Occipital lobe (tissue), 2 donors: ENCODE measurements around the gene PLEKHA7. TPM values are rescaled to one million over a fixed set of nuclear protein-coding genes. Genes with fewer than 3 reads are reported as not detected.
"Not testable (repeated sequence)": the region's sequence is repeated elsewhere in the genome, so short reads cannot be mapped to it uniquely, and the experiment has no call there.

Experiments used
- DNase-seq: peaks from one replicate; lab custom pipeline; 2025; lab: John Stamatoyannopoulos, UW
- total RNA-seq: library from RNA; depleted of rRNA; stranded (reverse); fragments of >200 nt; gene quantifications from one replicate; pipeline ENCODE4 v1.2.3, GENCODE V29; 2014

Gene PLEKHA7
- total RNA-seq, 1 donor from 2014 or later, result 5.5 TPM

- no peak for DNase-seq
Observed at GRCh38 chr11:16911186-16911585, 103.0 kb downstream of the PLEKHA7 start.

- no peak for DNase-seq
Observed at GRCh38 chr11:16909359-16910035, 104.7 kb downstream of the PLEKHA7 start.

GRCh38 chr11:16905375-16905774 lies 108.8 kb downstream of the PLEKHA7 start:
- DNase-seq, result no peak

- DNase-seq, result not testable (repeated sequence)
Observed at GRCh38 chr11:16904761-16905160, 109.5 kb downstream of the PLEKHA7 start.

- no peak for DNase-seq
Observed at GRCh38 chr11:16902781-16903378, 111.3 kb downstream of the PLEKHA7 start.

GRCh38 chr11:16902182-16902581 lies 112.0 kb downstream of the PLEKHA7 start:
- DNase-seq, result no peak

GRCh38 chr11:16900491-16900890 lies 113.7 kb downstream of the PLEKHA7 start:
- DNase-seq, result no peak

GRCh38 chr11:16899708-16900303 lies 114.4 kb downstream of the PLEKHA7 start:
- DNase-seq, result no peak

- no peak for DNase-seq
Observed at GRCh38 chr11:16898274-16898985, 115.8 kb downstream of the PLEKHA7 start.

GRCh38 chr11:16897470-16898061 lies 116.6 kb downstream of the PLEKHA7 start:
- no peak for DNase-seq

GRCh38 chr11:16896729-16897469 lies 117.3 kb downstream of the PLEKHA7 start:
- no peak for DNase-seq

- DNase-seq, result no peak
Observed at GRCh38 chr11:16895306-16895705, 118.9 kb downstream of the PLEKHA7 start.

- no peak for DNase-seq
Observed at GRCh38 chr11:16893456-16894066, 120.7 kb downstream of the PLEKHA7 start.

GRCh38 chr11:16891964-16892363 lies 122.2 kb downstream of the PLEKHA7 start:
- no peak for DNase-seq

GRCh38 chr11:16891165-16891564 lies 123.0 kb downstream of the PLEKHA7 start:
- DNase-seq, result no peak

GRCh38 chr11:16890442-16890841 lies 123.8 kb downstream of the PLEKHA7 start:
- DNase-seq, result no peak

GRCh38 chr11:16889905-16890304 lies 124.3 kb downstream of the PLEKHA7 start:
- DNase-seq, result no peak

- not testable (repeated sequence) for DNase-seq
Observed at GRCh38 chr11:16889010-16889409, 125.2 kb downstream of the PLEKHA7 start.

- not testable (repeated sequence) for DNase-seq
Observed at GRCh38 chr11:16887887-16888286, 126.3 kb downstream of the PLEKHA7 start.

- DNase-seq, result no peak
Observed at GRCh38 chr11:16883174-16883573, 131.0 kb downstream of the PLEKHA7 start.

- no peak for DNase-seq
Observed at GRCh38 chr11:16881766-16882165, 132.4 kb downstream of the PLEKHA7 start.
